C4-2B (cell line): ENCODE results near the gene ABCD2.

Experiments
- ZFX ChIP-seq: fragments of 450-650 bp; IDR thresholded peaks from 2 replicates; pipeline ENCODE4 v1.6.1; 2017
- TF ChIP-seq, protein P1 (sequence below): fragments of 450-650 bp; conservative IDR thresholded peaks from 2 replicates; pipeline ENCODE4 v1.5.1; 2017; ENCODE audit warnings: mild to moderate bottlenecking

DNA sequence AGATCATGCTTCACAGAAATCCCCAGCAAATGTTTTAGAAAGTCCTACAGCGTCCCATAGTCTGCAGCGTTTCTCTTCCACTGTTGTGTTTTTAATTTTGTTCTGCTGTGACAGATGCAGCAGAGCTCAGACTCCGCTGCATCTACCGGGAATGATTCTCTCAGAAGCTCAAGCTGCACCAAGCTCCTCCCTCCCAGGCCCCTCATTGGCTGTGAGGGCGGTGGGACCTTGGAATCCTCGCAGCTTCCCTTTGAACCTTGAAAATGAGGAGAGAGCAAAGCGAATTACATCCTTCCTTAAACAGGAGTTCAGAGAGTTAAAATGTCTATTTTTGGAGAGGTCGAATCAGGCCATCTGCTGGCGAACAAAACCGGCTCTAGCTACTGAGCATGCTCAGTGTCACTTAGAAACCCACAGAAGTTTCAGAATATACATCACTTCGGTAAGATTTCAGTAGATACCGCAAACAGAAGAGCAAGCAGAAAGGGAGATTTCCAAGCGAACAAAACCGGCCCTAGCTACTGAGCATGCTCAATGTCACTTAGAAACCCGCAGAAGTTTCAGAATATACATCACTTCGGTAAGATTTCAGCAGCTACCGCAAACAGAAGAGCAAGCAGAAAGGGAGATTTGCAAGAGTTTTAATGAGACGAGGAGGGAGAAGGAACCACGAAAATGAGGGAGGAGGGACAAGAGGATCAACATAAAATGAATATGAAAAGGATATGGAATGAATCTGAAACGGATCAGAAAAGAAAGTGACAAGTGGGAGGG lies at the start of gene ABCD2:
- TF ChIP-seq, protein P1, sequence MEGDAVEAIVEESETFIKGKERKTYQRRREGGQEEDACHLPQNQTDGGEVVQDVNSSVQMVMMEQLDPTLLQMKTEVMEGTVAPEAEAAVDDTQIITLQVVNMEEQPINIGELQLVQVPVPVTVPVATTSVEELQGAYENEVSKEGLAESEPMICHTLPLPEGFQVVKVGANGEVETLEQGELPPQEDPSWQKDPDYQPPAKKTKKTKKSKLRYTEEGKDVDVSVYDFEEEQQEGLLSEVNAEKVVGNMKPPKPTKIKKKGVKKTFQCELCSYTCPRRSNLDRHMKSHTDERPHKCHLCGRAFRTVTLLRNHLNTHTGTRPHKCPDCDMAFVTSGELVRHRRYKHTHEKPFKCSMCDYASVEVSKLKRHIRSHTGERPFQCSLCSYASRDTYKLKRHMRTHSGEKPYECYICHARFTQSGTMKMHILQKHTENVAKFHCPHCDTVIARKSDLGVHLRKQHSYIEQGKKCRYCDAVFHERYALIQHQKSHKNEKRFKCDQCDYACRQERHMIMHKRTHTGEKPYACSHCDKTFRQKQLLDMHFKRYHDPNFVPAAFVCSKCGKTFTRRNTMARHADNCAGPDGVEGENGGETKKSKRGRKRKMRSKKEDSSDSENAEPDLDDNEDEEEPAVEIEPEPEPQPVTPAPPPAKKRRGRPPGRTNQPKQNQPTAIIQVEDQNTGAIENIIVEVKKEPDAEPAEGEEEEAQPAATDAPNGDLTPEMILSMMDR, result peak; percentile 21
- no peak for TF ChIP-seq ZFX
